ENCODE measurements around the gene MTMR6. TPM values are rescaled to one million over a fixed set of nuclear protein-coding genes. Genes with fewer than 3 reads are reported as not detected.
A peak's percentile ranks its signal among the peaks of the same experiment; 100 is the strongest.

The MTMR6 gene
- polyA plus RNA-seq, 4 donors, result 5.6 to 10.7 (median 8.4) TPM

DNA sequence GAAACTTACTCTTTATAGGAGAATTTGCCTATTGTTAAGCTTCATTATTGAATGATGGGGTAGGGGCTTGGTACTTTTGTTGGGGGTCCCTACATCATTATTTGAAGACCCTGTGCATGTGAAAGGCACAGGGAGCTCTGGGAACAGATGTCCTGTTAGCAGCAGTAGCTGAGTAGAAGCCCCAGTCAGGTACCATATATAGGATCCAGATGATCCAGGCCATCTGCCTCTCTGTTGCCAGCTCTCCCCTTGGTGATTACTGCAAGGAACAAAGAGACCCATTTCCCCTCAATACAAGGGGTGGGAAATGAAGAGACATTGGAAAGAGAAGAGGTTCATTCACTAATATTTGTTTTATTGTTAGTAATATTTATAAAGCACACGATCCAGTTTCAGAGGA is 4.4 kb upstream of the MTMR6 start:
- WGBS, 3 donors, result 42 to 63% (median 52%) methylated on average over 1 of the region's 1 CpG
- peaks cover 3 to 13% (median 4%) of the 10 kb centered on the region in 3 donors for H3K27me3 ChIP-seq (ENCODE audit: control insufficient read depth in 3 of 3, insufficient read depth in 3 of 3, low read length in 3 of 3)
- H3K9me3 ChIP-seq (ENCODE audit: control insufficient read depth in 2 of 2, insufficient read depth in 1 of 2, low read depth in 1 of 2, low read length in 1 of 2), result no peaks in the 10 kb centered on the region
- no peaks in the 10 kb centered on the region for H3K36me3 ChIP-seq (ENCODE audit: control insufficient read depth in 3 of 3, insufficient read depth in 2 of 3, low read depth in 1 of 3, low read length in 3 of 3)
- no peak overlapping the region for H3K27ac ChIP-seq (ENCODE audit: low read depth in 1 of 3, low read length in 2 of 3)
- FAIRE-seq (no peak), DNase-seq (no peak)
- no peaks in the 10 kb centered on the region for H3K4me1 ChIP-seq (ENCODE audit: control insufficient read depth in 3 of 3, insufficient read depth in 2 of 3, low read depth in 1 of 3, low read length in 2 of 3)
- no peak overlapping the region for H3K4me3 ChIP-seq (ENCODE audit: low read depth in 1 of 3, low read length in 3 of 3)

DNA sequence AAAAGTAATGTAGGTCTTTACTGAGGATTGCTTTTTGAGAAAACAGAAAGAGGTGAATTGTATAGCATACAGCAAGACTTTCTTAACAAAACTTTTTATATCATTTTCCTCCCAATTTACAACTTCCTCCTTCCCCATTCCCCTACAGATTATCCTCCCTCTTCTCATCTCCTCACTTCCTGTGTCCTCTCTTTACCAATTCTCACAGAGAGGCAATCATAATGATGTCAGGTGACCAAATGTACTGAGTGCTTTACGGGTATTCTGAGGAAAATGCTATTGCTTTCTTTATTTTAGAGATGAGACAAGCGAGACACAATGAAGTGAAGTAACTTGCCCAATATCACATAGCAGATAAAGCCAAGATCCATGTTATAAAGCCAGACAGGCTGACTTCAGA is 1.7 kb upstream of the MTMR6 start:
- H3K9me3 ChIP-seq (ENCODE audit: control insufficient read depth in 2 of 2, insufficient read depth in 1 of 2, low read depth in 1 of 2, low read length in 1 of 2), result no peaks in the 10 kb centered on the region
- no peak for FAIRE-seq
- DNase-seq, result no peak
- no peak overlapping the region for H3K4me3 ChIP-seq (ENCODE audit: low read depth in 1 of 3, low read length in 3 of 3)
- no peaks in the 10 kb centered on the region for H3K36me3 ChIP-seq (ENCODE audit: control insufficient read depth in 3 of 3, insufficient read depth in 2 of 3, low read depth in 1 of 3, low read length in 3 of 3)
- WGBS, 3 donors, result 46 to 65% (median 47%) methylated on average over 2 of the region's 2 CpGs
- H3K27ac ChIP-seq (ENCODE audit: low read depth in 1 of 3, low read length in 2 of 3), result no peak overlapping the region
- peaks cover 0 to 2% (median 0%) of the 10 kb centered on the region in 3 donors for H3K4me1 ChIP-seq (ENCODE audit: control insufficient read depth in 3 of 3, insufficient read depth in 2 of 3, low read depth in 1 of 3, low read length in 2 of 3)
- peaks cover 3 to 7% (median 3%) of the 10 kb centered on the region in 3 donors for H3K27me3 ChIP-seq (ENCODE audit: control insufficient read depth in 3 of 3, insufficient read depth in 3 of 3, low read length in 3 of 3)

DNA sequence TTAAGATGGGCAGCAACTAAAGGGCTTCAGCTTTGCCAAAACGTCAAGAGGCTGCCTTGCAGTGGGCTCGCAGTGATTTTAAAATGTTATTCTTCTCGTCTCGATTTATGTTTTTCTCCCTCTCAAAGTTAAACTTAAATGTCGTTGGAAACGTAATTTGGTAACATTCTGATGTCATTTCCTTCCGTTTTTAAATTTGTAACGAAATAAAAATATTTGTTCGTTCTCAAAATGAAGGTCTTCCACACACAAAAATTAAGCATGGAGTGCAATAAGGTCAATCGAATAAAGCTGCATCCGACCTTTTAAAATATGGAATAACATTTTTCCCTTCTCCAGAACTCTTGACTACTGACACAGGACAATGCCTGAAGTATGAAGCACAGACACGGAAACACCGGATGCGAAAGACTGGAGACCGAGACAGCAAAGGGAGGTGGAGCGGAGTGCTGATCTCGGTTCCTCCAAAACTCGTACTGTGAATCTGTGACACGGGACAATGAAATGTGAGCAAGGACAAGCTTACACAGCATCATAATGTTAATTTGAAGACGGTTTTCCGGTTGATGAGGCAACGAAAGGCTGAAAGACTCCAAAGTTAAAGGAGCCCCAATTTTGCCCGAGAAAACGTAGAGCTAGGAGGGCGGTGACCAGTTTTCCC is 850 bp downstream of the MTMR6 start:
- Histone ChIP-seq H3K4me3 (ENCODE audit: low read depth in 1 of 3, low read length in 3 of 3) (peak overlapping the region; percentile 81 to 95 (median 93)), H3K36me3 (ENCODE audit: control insufficient read depth in 3 of 3, insufficient read depth in 2 of 3, low read depth in 1 of 3, low read length in 3 of 3) (no peaks in the 10 kb centered on the region), H3K4me1 (ENCODE audit: control insufficient read depth in 3 of 3, insufficient read depth in 2 of 3, low read depth in 1 of 3, low read length in 2 of 3) (peaks cover 0 to 2% (median 0%) of the 10 kb centered on the region in 3 donors), H3K27ac (ENCODE audit: low read depth in 1 of 3, low read length in 2 of 3) (peak overlapping the region; percentile 78 to 97 (median 79)), H3K27me3 (ENCODE audit: control insufficient read depth in 3 of 3, insufficient read depth in 3 of 3, low read length in 3 of 3) (peaks cover 0 to 7% (median 0%) of the 10 kb centered on the region in 3 donors), H3K9me3 (ENCODE audit: control insufficient read depth in 2 of 2, insufficient read depth in 1 of 2, low read depth in 1 of 2, low read length in 1 of 2) (no peaks in the 10 kb centered on the region)
- 6 to 12% (median 6%) methylated on average over 25 of the region's 25 CpGs for WGBS, 3 donors
- FAIRE-seq (no peak), DNase-seq (peak; percentile 42 to 52)

DNA sequence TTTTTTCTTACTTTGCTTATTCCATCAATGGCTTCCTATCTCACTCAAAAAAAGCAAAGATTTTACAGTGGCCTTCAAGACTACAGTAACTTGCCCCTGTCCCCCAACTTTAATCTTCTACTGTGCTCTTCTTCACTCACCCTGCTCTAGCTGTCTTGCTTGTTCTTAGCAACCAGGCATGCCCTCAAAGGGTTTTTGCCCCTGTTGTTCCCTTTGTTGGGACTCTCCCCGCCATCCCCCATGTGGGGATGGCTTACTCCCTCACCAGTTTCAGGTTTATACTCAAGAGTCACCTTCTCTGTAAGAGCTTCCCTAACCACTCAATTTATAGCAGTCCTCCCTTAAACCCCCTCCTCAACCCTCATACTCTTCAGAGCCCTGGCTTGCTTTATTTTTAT is 5.4 kb downstream of the MTMR6 start:
- no peak for DNase-seq
- Histone ChIP-seq H3K4me1 (ENCODE audit: control insufficient read depth in 3 of 3, insufficient read depth in 2 of 3, low read depth in 1 of 3, low read length in 2 of 3) (peaks cover 0 to 2% (median 0%) of the 10 kb centered on the region in 3 donors), H3K27me3 (ENCODE audit: control insufficient read depth in 3 of 3, insufficient read depth in 3 of 3, low read length in 3 of 3) (no peaks in the 10 kb centered on the region), H3K4me3 (ENCODE audit: low read depth in 1 of 3, low read length in 3 of 3) (no peak overlapping the region), H3K36me3 (ENCODE audit: control insufficient read depth in 3 of 3, insufficient read depth in 2 of 3, low read depth in 1 of 3, low read length in 3 of 3) (no peaks in the 10 kb centered on the region), H3K9me3 (ENCODE audit: control insufficient read depth in 2 of 2, insufficient read depth in 1 of 2, low read depth in 1 of 2, low read length in 1 of 2) (no peaks in the 10 kb centered on the region), H3K27ac (ENCODE audit: low read depth in 1 of 3, low read length in 2 of 3) (no peak overlapping the region)
- no peak for FAIRE-seq
- 86 to 96% (median 91%) methylated on average over 1 of the region's 1 CpG for WGBS, 3 donors

DNA sequence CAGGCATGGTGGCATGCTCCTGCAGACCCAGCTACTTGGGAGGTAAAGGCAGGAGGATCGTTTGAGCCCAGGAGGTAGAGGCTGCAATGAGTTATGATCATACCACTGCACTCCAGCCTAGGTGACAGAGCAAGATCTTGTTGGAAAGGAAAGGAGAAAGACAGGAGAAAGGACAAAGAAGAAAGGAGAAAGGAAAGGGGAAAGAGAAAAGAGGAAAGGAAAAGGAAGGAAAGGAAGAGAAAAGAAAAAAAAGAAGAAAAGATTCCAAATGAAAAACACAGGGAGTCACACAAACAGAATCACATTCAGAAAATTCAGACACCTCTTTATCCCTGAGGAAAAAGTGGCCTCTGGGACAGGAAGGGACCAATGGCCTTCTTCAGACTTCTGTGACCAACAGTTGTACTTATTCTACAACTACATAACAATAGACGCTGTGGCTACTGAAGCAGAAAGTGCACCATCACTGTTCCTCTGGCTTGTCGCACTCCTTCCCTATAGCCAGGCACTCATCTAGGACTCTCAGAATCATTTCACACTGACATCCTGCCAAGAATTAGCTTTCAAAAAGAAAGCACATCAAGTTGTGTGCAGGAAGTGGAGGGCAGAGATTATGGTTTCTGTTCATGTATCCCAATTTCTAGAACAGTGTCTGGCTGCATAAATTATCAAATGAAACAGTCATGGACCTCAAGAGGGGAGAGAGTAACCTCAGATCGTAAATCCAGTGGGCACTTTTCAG is 5.9 kb downstream of the MTMR6 start:
- Histone ChIP-seq H3K4me1 (ENCODE audit: control insufficient read depth in 3 of 3, insufficient read depth in 2 of 3, low read depth in 1 of 3, low read length in 2 of 3) (peaks cover 0 to 2% (median 0%) of the 10 kb centered on the region in 3 donors), H3K9me3 (ENCODE audit: control insufficient read depth in 2 of 2, insufficient read depth in 1 of 2, low read depth in 1 of 2, low read length in 1 of 2) (no peaks in the 10 kb centered on the region), H3K27ac (ENCODE audit: low read depth in 1 of 3, low read length in 2 of 3) (no peak overlapping the region), H3K36me3 (ENCODE audit: control insufficient read depth in 3 of 3, insufficient read depth in 2 of 3, low read depth in 1 of 3, low read length in 3 of 3) (no peaks in the 10 kb centered on the region), H3K4me3 (ENCODE audit: low read depth in 1 of 3, low read length in 3 of 3) (no peak overlapping the region), H3K27me3 (ENCODE audit: control insufficient read depth in 3 of 3, insufficient read depth in 3 of 3, low read length in 3 of 3) (no peaks in the 10 kb centered on the region)
- DNase-seq (no peak), FAIRE-seq (no peak)
- 60 to 66% (median 64%) methylated on average over 4 of the region's 4 CpGs for WGBS, 3 donors

DNA sequence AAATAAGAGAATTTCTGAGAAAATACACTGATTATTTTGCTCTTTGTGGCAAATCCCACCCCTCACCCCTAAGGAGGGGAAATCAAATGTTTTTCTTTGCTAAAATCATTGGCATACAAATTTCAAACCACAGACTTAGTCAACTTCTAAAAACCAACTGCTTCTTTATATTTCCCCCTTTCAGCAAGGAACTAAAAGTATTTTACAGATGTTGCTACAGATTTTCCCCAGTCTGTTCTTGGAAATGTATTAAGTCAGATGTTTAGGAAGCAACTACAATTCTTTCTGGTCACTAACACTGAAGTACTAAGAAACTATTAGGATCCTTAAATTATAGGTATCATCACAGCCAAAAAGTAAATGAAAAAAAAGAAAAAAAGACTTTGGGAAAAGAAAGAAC is 6.9 kb downstream of the MTMR6 start:
- DNase-seq (no peak), FAIRE-seq (no peak)
- Histone ChIP-seq H3K4me1 (ENCODE audit: control insufficient read depth in 3 of 3, insufficient read depth in 2 of 3, low read depth in 1 of 3, low read length in 2 of 3) (no peaks in the 10 kb centered on the region), H3K4me3 (ENCODE audit: low read depth in 1 of 3, low read length in 3 of 3) (no peak overlapping the region), H3K27ac (ENCODE audit: low read depth in 1 of 3, low read length in 2 of 3) (no peak overlapping the region), H3K27me3 (ENCODE audit: control insufficient read depth in 3 of 3, insufficient read depth in 3 of 3, low read length in 3 of 3) (no peaks in the 10 kb centered on the region), H3K9me3 (ENCODE audit: control insufficient read depth in 2 of 2, insufficient read depth in 1 of 2, low read depth in 1 of 2, low read length in 1 of 2) (no peaks in the 10 kb centered on the region), H3K36me3 (ENCODE audit: control insufficient read depth in 3 of 3, insufficient read depth in 2 of 3, low read depth in 1 of 3, low read length in 3 of 3) (no peaks in the 10 kb centered on the region)

DNA sequence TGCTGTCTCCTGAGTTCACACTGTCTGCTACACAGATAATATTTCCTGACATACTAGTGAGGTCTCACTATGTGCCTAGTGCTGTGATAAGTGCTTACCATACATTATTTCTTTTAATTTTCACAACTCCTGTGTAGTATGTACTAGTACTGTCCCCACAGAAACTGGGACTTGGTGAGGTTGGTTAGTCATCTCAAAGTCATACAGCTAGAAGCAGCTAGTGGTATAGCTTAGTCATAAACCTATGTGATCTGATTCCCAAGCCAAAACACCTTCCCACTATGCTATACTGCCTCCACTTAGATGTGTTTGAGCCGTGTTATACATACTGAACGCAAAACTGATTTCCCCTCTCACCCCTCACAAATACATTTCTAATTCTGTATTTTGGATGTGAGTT is 10.5 kb downstream of the MTMR6 start:
- WGBS, 3 donors, result 79 to 93% (median 84%) methylated on average over 2 of the region's 2 CpGs
- no peak overlapping the region for H3K4me3 ChIP-seq (ENCODE audit: low read depth in 1 of 3, low read length in 3 of 3)
- H3K36me3 ChIP-seq (ENCODE audit: control insufficient read depth in 3 of 3, insufficient read depth in 2 of 3, low read depth in 1 of 3, low read length in 3 of 3), result peaks cover 0 to 1% (median 0%) of the 10 kb centered on the region in 3 donors
- H3K27me3 ChIP-seq (ENCODE audit: control insufficient read depth in 3 of 3, insufficient read depth in 3 of 3, low read length in 3 of 3), result no peaks in the 10 kb centered on the region
- DNase-seq, result no peak
- H3K9me3 ChIP-seq (ENCODE audit: control insufficient read depth in 2 of 2, insufficient read depth in 1 of 2, low read depth in 1 of 2, low read length in 1 of 2), result no peaks in the 10 kb centered on the region
- H3K4me1 ChIP-seq (ENCODE audit: control insufficient read depth in 3 of 3, insufficient read depth in 2 of 3, low read depth in 1 of 3, low read length in 2 of 3), result no peaks in the 10 kb centered on the region
- no peak for FAIRE-seq
- no peak overlapping the region for H3K27ac ChIP-seq (ENCODE audit: low read depth in 1 of 3, low read length in 2 of 3)

DNA sequence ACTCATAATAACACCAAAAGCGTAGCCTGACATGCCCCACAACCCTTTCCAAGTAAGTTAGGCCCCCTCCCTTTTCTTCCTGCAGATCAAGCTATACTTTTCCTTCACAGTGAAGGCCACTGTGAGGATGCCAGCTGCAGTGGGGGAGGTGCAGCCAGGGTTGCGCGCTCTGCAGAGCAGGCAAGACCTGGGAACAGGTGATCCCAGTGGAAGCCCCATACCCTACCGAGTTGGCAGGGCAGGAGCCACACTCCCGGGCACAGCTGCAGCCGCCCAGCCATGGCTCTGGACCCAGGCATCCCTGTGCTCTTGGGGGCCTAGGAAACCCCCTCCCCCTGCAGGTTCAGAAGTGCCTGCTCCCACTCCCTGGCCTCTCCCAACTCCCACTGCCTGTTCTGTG is 18.7 kb downstream of the MTMR6 start:
- no peak for FAIRE-seq
- Histone ChIP-seq H3K36me3 (ENCODE audit: control insufficient read depth in 3 of 3, insufficient read depth in 2 of 3, low read depth in 1 of 3, low read length in 3 of 3) (peaks cover 0 to 9% (median 6%) of the 10 kb centered on the region in 3 donors), H3K4me1 (ENCODE audit: control insufficient read depth in 3 of 3, insufficient read depth in 2 of 3, low read depth in 1 of 3, low read length in 2 of 3) (no peaks in the 10 kb centered on the region), H3K4me3 (ENCODE audit: low read depth in 1 of 3, low read length in 3 of 3) (no peak overlapping the region), H3K9me3 (ENCODE audit: control insufficient read depth in 2 of 2, insufficient read depth in 1 of 2, low read depth in 1 of 2, low read length in 1 of 2) (no peaks in the 10 kb centered on the region), H3K27ac (ENCODE audit: low read depth in 1 of 3, low read length in 2 of 3) (no peak overlapping the region), H3K27me3 (ENCODE audit: control insufficient read depth in 3 of 3, insufficient read depth in 3 of 3, low read length in 3 of 3) (no peaks in the 10 kb centered on the region)
- WGBS, 3 donors, result 93 to 96% (median 95%) methylated on average over 6 of the region's 6 CpGs
- DNase-seq, result no peak
